Astrocyte (in vitro differentiated cells and primary cell): ENCODE results near the gene RNU5B-1.

Experiments
- CTCF ChIP-seq: IDR thresholded peaks from 2 replicates; pipeline ENCODE4 v1.5.1; 2011; ENCODE audit warnings: low read depth, mild to moderate bottlenecking, inconsistent platforms, low read length, moderate library complexity; ENCODE audit not compliant: insufficient read depth
- EZH2 ChIP-seq: IDR thresholded peaks from 2 replicates; pipeline ENCODE4 v1.6.1; 2012; ENCODE audit warnings: mild to moderate bottlenecking, low read length, inconsistent platforms; ENCODE audit not compliant: insufficient read depth

- TF ChIP-seq CTCF (no peak), EZH2 (no peak)
Measured at GRCh38 chr15:65311760-65312159, 7.3 kb downstream of the RNU5B-1 start.
